HepG2 (cell line): ENCODE results near the gene CD58. TPM values are rescaled to one million over a fixed set of nuclear protein-coding genes. Genes with fewer than 3 reads are reported as not detected.

ENCODE experiments used
- CCDC6 ChIP-seq: sonication (generic); formaldehyde crosslinking; IDR thresholded peaks from 2 replicates; pipeline ENCODE4 v1.8.1; 2022; ENCODE audit warnings: mild to moderate bottlenecking, missing genetic modification reagents, moderate library complexity
- FOXJ3 ChIP-seq: sonication (generic); formaldehyde crosslinking; IDR thresholded peaks from 2 replicates; pipeline ENCODE4 v1.4.0; 2020; ENCODE audit warnings: missing genetic modification reagents, mild to moderate bottlenecking, borderline replicate concordance
- JUN ChIP-seq: sonication (generic); formaldehyde crosslinking; IDR thresholded peaks from 2 replicates; pipeline ENCODE4 v1.4.0; 2020; ENCODE audit warnings: mild to moderate bottlenecking, missing genetic modification reagents
- KLF15 ChIP-seq: sonication (generic); formaldehyde crosslinking; IDR thresholded peaks from 2 replicates; pipeline ENCODE4 v1.8.1; 2023; ENCODE audit warnings: borderline replicate concordance, mild to moderate bottlenecking, inconsistent platforms, missing genetic modification reagents, mixed read lengths
- MIER2 ChIP-seq: IDR thresholded peaks from 2 replicates; pipeline ENCODE4 v1.6.1; 2016; ENCODE audit warnings: missing biosample characterization, missing genetic modification reagents
- NKX3-1 ChIP-seq: sonication (generic); formaldehyde crosslinking; IDR thresholded peaks from 2 replicates; pipeline ENCODE4 v1.5.0; 2020; ENCODE audit warnings: missing genetic modification reagents
- RBM39 ChIP-seq: fragments of 200-400 bp; formaldehyde crosslinking; IDR thresholded peaks from one replicate; pipeline ENCODE4 v1.6.1; 2018; ENCODE audit warnings: antibody characterized with exemption, mild to moderate bottlenecking, low read depth, low read length; ENCODE audit not compliant: poor library complexity, severe bottlenecking
- TMF1 ChIP-seq: sonication (generic); formaldehyde crosslinking; IDR thresholded peaks from 2 replicates; pipeline ENCODE4 v1.8.1; 2022; ENCODE audit warnings: low read depth, missing genetic modification reagents
- UBTF ChIP-seq: sonication (generic); formaldehyde crosslinking; IDR thresholded peaks from 2 replicates; pipeline ENCODE4 v1.4.0; 2020; ENCODE audit warnings: mild to moderate bottlenecking, missing genetic modification reagents
- ZBTB4 ChIP-seq: sonication (generic); formaldehyde crosslinking; IDR thresholded peaks from 2 replicates; pipeline ENCODE4 v1.4.0; 2020; ENCODE audit warnings: missing genetic modification reagents, mild to moderate bottlenecking, borderline replicate concordance
- ZNF574 ChIP-seq: sonication (generic); formaldehyde crosslinking; IDR thresholded peaks from 2 replicates; pipeline ENCODE4 v1.4.0; 2020; ENCODE audit warnings: missing genetic modification reagents
- ZNF646 ChIP-seq: sonication (generic); formaldehyde crosslinking; IDR thresholded peaks from 2 replicates; pipeline ENCODE4 v1.9.0; 2021; ENCODE audit warnings: mild to moderate bottlenecking, missing genetic modification reagents
- ZSCAN30 ChIP-seq: sonication (generic); formaldehyde crosslinking; IDR thresholded peaks from 2 replicates; pipeline ENCODE4 v1.5.0; 2020; ENCODE audit warnings: mild to moderate bottlenecking, missing genetic modification reagents
- polyA plus RNA-seq, 8 experiments: library from polyadenylated mRNA; depleted of rRNA in 3 of 8; stranded (reverse) in 7 of 8; unstranded in 1 of 8; fragments of >200 nt; fragmentation: Illumina TruSeq in 4 of 8; extraction: Trizol in 4 of 8; gene quantifications; 2 replicates each; pipeline versions ENCODE4 v1.2.1 to v1.2.3, GENCODE V29; 2011 to 2016; ENCODE audit warnings: low read depth in 4 of 8, missing spikeins in 1 of 8, mixed read lengths in 1 of 8; ENCODE audit not compliant: insufficient read depth in 1 of 8
- total RNA-seq, 5 experiments: library from RNA; depleted of rRNA; stranded (reverse); fragments of >200 nt; fragmentation: Illumina TruSeq; extraction: Trizol; gene quantifications; 2 replicates each; pipeline ENCODE4 v1.2.3, GENCODE V29; 2016; ENCODE audit warnings: low read depth in 1 of 5

The CD58 gene
- total and polyA plus RNA-seq, 2 of the 13 experiments (the other 11 are each of a cell fraction or from before 2014, with no cell fraction given), result 9.4 to 13.5 TPM

GRCh38 chr1:116485071-116485735 lies 85.6 kb downstream of the CD58 start (continued):
- peak; percentile 76; the same call in 1 of the 2 replicates for TF ChIP-seq ZNF574 (CRISPR knock-in tag)
- TF ChIP-seq ZBTB4 (CRISPR knock-in tag), result 0 out of 2 replicates have a peak, but pooled peaks have one; percentile 16
- TF ChIP-seq FOXJ3 (CRISPR knock-in tag), result peak; percentile 39; the same call in 1 of the 2 replicates
- TF ChIP-seq JUN (CRISPR knock-in tag), result no peak
- peak; percentile 45; the same call in 1 of the 2 replicates for TF ChIP-seq UBTF
- TF ChIP-seq ZNF646 (CRISPR knock-in tag), result no peak
- no peak for TF ChIP-seq TMF1 (CRISPR knock-in tag)
- no peak for TF ChIP-seq RBM39
- TF ChIP-seq KLF15 (CRISPR knock-in tag), result no peak
- peak; percentile 90 for TF ChIP-seq CCDC6 (CRISPR knock-in tag)
- TF ChIP-seq MIER2 (CRISPR knock-in tag), result 0 out of 2 replicates have a peak, but pooled peaks have one; percentile 37
- no peak for TF ChIP-seq ZSCAN30 (CRISPR knock-in tag)
- TF ChIP-seq NKX3-1 (CRISPR knock-in tag), result no peak
